Skin epidermis (tissue), 12 donors: Measurements from ENCODE around the gene IRF1.
A peak's percentile ranks its signal among the peaks of the same experiment; 100 is the strongest.

ENCODE experiments used
- H3K27ac ChIP-seq, 21 experiments: fragments of 200-600 bp; sonication (generic) in 11 of 21; one replicate each; pipeline ENCODE4 v1.5.0; 2020; ENCODE audit warnings: mild to moderate bottlenecking in 3 of 21, inconsistent platforms in 2 of 21, moderate library complexity in 2 of 21
- H3K4me3 ChIP-seq, 7 experiments: fragments of 200-600 bp; sonication (generic) in 2 of 7; one replicate each; pipeline ENCODE4 v1.5.0; 2020; ENCODE audit warnings: inconsistent platforms in 2 of 7, mild to moderate bottlenecking in 2 of 7, moderate library complexity in 1 of 7

IRF1 gene

GRCh38 chr5:132433141-132433540 is 57.4 kb downstream of the IRF1 start:
- Histone ChIP-seq H3K4me3 (no peak overlapping the region), H3K27ac (peak overlapping the region in 2 of 21 experiments; percentile 29 to 49)

- Histone ChIP-seq H3K27ac (peak overlapping the region in 5 of 21 experiments; percentile 26 to 49 (median 39)), H3K4me3 (no peak overlapping the region)
Measured at GRCh38 chr5:132431632-132432031, 58.9 kb downstream of the IRF1 start.
